NCI-H748 (cell line): Measurements from ENCODE around the gene CEP164.
A peak's percentile ranks its signal among the peaks of the same experiment; 100 is the strongest.

ENCODE experiments used
- DNase-seq: peaks from one replicate; lab custom pipeline; 2025; ENCODE audit not compliant: unreplicated experiment; lab: John Stamatoyannopoulos, UW

The CEP164 gene

DNA sequence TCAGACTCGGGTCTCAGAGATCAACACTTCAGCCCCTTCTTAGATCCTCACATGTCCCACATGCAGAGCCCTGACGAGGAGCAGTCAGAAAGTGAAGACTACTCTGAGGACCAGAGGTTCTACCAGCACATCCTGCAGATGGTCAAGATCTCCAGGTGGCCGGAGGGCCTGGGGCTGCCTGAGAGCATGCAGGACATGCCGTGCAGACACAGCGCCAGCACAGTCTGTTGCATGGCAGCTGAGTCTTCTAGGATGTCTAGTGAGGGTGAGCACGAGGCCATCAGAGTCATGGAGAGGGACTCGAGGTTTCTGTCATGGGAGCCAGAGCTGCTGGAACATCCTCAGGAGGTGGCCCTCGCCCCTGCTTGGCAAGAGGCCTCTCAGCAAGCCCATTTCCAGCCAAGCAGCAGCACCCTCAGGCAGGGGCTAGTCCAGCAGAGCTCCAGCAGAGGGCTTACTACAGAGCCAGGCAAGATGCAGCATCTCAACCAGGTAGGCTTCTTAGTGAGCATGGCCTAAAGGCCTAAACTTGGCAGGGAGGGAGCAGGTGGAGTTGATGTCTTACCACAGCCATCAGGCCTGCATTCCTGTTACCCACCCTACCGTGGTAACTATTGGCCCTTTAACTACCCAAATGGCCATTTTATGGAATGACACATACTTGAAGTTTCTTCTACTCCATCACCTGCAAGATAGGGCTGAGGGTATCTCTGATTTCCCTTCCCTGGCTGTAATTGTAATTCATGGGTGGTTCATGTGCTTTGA is 28.7 kb downstream of the CEP164 start:
- DNase-seq: no peak

DNA sequence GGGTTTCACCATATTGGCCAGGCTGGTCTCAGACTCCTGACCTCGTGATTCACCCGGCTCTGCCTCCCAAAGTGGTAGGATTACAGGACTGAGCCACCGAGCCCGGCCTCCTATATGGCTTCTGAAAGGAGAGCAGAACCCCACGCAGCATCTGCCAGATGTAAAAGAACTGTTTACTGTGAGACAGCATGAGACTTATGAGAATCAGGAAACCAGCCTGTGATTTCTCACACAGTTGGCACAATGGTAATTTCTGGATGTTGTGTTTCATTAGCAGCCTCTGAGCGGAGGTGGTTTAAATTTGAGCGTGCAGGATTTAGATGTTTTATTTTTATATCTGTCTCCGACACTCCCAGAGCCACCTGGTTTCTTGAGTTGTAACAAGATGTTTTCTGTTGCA is 33.8 kb downstream of the CEP164 start:
- no peak for DNase-seq

DNA sequence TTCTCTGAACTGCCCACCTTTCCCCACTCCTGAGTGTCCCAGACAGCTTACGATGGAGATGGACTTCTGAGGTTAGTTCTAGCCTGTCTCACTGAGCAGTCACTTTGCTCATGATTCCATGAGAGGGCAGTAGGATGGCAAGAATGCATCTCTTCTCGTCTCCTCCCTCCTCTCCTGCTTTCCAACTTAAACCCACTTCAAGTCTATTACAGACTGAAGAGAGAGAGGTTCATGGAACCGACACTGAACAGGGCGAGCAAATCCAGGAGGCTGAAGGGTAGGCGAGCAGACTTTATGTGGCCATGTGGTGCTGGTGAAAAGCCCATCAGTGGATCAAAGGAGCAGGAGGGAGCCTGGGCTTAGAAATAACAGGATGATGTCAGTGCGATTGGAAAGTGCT is 38.6 kb downstream of the CEP164 start:
- DNase-seq: no peak

GRCh38 chr11:117366875-117367274 is 39.2 kb downstream of the CEP164 start:
- no peak for DNase-seq

- DNase-seq: no peak
These were observed 41.9 kb downstream of the CEP164 start for GRCh38 chr11:117369534-117369933.

- no peak for DNase-seq
These were observed 43.8 kb downstream of the CEP164 start for GRCh38 chr11:117371453-117371852.

GRCh38 chr11:117374316-117375055 is 46.8 kb downstream of the CEP164 start:
- no peak for DNase-seq

- peak; percentile 23 for DNase-seq
These were observed 48.3 kb downstream of the CEP164 start for GRCh38 chr11:117375960-117376359.

DNA sequence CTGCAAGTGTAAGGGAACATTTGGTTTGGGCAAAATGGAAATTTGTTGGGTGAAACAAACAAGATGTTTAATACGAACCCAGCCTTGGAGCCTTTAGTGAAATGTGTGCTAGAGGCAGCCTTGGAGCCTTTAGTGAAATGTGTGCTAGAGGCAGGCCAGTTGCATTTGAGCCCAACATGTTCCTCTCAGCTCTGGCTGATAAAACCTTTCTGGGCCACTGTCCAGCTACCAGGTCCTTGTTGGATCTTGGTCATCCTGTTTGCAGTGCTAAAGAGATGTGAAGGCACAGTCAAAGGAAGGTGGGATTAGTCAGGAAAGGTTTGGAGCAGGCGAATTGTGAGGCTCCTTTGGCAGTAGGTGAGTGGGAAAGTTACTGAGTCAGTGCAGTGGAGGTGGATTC is 48.9 kb downstream of the CEP164 start:
- no peak for DNase-seq

DNA sequence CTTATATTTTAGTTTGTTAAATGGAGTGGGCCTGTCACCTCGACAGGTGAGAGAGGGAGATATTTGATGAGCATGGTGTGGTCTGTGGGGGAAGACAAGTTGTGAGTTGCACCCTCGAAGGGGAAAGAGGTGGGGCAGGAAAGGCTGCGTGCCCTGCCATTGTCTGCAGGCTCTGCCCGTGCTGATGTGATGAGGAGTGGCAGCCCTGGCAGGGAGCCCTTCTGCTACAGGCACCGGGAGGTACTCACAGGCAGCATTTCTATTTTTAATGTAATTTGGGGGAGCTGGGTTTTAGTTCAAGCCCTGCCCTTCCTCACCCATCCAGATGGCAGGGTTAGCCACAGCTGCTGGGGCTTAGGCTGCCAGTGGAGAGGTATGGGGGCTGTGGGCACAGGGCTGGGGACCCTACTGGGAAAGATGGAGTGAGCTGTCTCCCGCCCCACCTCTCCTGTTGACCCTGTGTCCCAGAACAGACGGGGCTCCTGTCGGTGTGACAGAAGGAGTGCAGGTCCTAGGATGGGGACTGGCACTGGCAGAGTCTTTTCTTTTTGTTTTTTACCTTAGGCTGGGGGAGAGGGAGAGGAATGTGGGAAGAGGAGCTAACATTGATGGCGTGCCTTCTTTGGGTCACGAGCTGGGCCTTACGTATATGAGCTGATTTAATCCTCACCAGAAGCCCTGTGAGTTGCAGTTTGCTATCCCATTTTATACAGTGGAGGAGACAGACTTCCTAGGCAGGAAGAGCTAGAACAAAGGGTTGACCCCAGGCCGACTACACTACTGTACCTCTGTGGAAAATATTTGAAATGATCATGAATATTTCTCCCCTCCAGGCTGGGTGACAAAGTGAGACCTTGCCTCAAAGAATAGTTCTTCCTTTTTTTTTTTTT is 51.6 kb downstream of the CEP164 start:
- no peak for DNase-seq

DNA sequence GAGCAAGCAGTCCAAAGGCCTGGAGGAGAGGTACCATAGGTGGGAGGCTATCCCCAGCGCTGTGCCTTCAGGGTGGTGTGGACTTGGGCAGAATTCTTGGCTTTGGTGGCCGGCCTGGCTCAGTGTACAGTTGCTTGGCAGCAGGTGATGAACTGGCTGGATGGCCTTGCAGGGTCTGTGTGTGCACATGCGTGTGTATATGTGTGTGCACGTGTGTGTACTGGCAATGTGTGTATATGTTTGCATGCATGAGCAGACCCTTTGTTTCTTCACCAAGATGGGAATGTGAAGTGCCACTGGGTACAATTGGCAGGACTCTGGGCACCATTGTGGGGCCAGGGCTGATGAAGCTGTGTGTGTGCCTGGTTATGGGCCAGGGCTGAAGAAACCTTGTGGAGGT is 53.0 kb downstream of the CEP164 start:
- no peak for DNase-seq

- DNase-seq: no peak
These were observed 54.1 kb downstream of the CEP164 start for GRCh38 chr11:117381481-117382387.

DNA sequence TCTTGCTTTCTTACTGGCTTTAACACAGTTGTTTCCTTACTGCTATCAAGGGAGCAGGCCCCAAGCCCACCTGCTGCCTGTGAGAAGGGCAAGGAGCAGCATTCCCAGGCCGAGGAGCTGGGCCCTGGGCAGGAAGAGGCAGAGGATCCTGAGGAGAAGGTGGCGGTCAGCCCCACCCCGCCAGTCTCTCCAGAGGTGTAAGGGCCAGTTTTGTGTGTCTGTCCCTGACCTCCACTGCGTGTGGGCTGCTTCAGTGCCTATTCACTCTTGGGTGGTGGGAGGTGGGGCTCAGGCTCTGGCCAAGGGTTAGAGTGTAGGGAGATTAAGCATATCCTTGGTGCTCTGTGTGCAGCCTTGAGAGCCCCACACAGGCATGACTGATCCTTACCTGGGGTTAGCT is 55.1 kb downstream of the CEP164 start:
- DNase-seq: no peak

DNA sequence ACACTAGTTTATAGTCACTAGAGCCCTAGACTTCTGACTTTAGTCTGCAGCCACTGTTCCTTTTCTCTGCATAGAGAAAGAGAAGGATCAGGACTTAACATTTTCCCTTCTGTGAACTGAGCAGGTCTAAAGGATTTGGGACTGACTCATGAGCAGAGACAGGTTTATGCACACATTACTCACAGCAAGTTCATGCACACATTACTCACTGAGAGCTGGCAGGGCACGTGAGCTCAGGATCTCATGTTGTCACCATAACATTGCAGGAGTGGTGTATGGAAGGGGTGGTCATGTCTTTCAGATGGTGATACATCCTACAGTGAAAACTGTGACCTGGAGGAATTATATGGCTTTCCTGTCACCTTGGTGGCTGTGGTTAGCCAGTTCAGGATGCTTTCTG is 56.4 kb downstream of the CEP164 start:
- no peak for DNase-seq

- DNase-seq: no peak
These were observed 57.8 kb downstream of the CEP164 start for GRCh38 chr11:117385471-117385870.

DNA sequence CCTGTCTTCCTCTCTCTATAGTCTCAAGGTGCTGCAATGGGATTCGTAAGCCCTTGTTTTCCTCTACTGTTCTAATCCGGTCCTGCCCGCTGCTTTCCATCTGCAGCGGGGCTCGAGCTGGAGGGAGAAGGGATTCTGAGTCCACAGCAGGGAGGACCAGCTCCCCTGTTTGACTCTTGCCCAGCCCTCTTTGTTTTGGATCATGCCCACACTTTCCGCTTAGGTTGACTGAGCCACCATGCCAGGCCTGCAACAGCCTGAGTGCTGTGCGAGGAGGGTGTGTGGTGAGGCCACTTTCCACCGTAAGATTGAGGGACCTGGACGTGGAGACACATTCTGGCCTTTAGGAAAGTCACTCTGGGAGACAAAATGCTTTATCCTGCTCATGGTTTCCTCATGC is 58.3 kb downstream of the CEP164 start:
- DNase-seq: no peak

DNA sequence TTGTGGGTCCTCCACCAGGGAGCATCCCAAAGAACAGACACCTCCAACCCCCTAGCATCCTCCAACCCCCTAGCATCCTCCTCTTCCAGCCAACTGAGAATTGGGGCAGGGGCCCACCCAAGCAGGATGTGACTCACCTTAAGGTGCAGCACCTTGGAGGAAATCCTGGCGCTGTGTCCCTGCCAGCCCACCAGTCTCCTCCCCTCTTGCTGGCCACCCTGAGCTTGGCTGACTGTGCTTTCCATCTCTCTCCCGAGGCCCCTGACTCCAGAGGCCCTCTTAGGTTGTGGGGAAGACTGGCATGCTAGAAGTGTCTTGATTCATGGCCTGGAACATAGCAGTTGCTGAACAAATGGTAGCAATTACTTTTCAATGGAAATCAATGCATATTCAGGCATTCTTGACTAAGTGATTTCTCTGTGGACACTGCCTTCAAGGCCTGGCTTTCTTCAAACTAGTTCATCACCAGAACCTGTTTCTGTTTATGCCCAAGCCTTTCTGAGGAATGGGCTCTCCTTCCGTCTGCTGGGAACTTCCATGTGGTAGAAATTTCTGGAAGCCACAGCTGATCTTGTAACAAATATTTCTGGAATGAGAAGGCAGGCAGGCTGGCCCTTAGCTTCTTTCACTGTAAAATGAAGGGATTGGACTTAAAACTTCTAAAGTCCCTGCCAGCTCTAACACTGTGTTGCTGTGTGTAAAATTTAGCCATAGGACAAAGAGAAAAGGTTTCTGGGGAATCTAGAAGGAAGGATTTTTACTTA is 60.5 kb downstream of the CEP164 start:
- no peak for DNase-seq

DNA sequence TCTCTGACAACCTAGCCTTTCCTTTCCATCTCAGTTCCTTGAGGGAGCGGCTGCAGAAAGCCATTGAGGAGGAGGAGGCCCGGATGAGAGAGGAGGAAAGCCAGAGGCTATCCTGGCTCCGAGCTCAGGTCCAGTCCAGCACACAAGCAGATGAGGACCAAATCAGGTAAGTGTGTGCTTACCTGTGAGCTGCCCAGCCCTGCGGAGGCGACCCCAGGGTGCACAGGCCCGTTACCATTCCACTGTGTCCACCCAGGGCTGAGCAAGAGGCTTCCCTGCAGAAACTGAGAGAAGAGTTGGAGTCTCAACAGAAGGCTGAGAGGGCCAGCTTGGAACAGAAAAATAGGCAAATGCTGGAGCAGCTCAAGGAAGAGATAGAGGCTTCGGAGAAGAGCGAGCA is 63.1 kb downstream of the CEP164 start:
- no peak for DNase-seq

- no peak for DNase-seq
These were observed 63.5 kb downstream of the CEP164 start for GRCh38 chr11:117391181-117391580.
